GM19467 (cell line): Measurements from ENCODE around the gene OR10AD1.

Source experiments
- ATAC-seq: cut with Tn5 transposase; IDR thresholded peaks from one replicate; pipeline ENCODE4 v1.9.1; 2021; ENCODE audit warnings: mild to moderate bottlenecking, moderate library complexity; ENCODE audit not compliant: unreplicated experiment

The OR10AD1 gene

GRCh38 chr12:48192861-48193260 is 10.2 kb downstream of the OR10AD1 start:
- ATAC-seq, result no peak

- ATAC-seq, result no peak
Measured at GRCh38 chr12:48191096-48191495, 12.0 kb downstream of the OR10AD1 start.

- ATAC-seq, result peak; percentile 65
Measured at GRCh38 chr12:48189331-48190125, 13.6 kb downstream of the OR10AD1 start.

- no peak for ATAC-seq
Measured at GRCh38 chr12:48187916-48188695, 15.0 kb downstream of the OR10AD1 start.

- no peak for ATAC-seq
Measured at GRCh38 chr12:48185181-48185919, 17.7 kb downstream of the OR10AD1 start.

GRCh38 chr12:48184549-48184922 is 18.6 kb downstream of the OR10AD1 start:
- no peak for ATAC-seq

- peak; percentile 11 for ATAC-seq
Measured at GRCh38 chr12:48183876-48184548, 19.1 kb downstream of the OR10AD1 start.

GRCh38 chr12:48183091-48183875 is 19.8 kb downstream of the OR10AD1 start, which contains the start of gene CCDC184:
Gene CCDC184 (plus strand): TSS chr12:48183644. CDS start chr12:48184123, 479 bp downstream.
- ATAC-seq, result peak; percentile 69

- ATAC-seq, result no peak
Measured at GRCh38 chr12:48182631-48183030, 20.5 kb downstream of the OR10AD1 start.

GRCh38 chr12:48180857-48181495 is 22.1 kb downstream of the OR10AD1 start:
- ATAC-seq, result no peak

GRCh38 chr12:48180424-48180823 is 22.7 kb downstream of the OR10AD1 start:
- ATAC-seq, result no peak

GRCh38 chr12:48179466-48179865 is 23.6 kb downstream of the OR10AD1 start:
- no peak for ATAC-seq

GRCh38 chr12:48177982-48178381 is 25.1 kb downstream of the OR10AD1 start:
- ATAC-seq, result no peak

GRCh38 chr12:48176417-48176751 is 26.7 kb downstream of the OR10AD1 start:
- no peak for ATAC-seq

GRCh38 chr12:48175613-48176416 is 27.3 kb downstream of the OR10AD1 start:
- ATAC-seq, result no peak

GRCh38 chr12:48169011-48169410 is 34.1 kb downstream of the OR10AD1 start:
- no peak for ATAC-seq

GRCh38 chr12:48165089-48165981 is 37.8 kb downstream of the OR10AD1 start:
- ATAC-seq, result no peak

- no peak for ATAC-seq
Measured at GRCh38 chr12:48164451-48164850, 38.6 kb downstream of the OR10AD1 start.
